Right lobe of liver (tissue), 6 donors: ENCODE data around the gene CWH43. TPM values are rescaled to one million over a fixed set of nuclear protein-coding genes. Genes with fewer than 3 reads are reported as not detected.
A peak's percentile ranks its signal among the peaks of the same experiment; 100 is the strongest.

ENCODE experiments used
- ATAC-seq, 4 donors: fragments of 200-7000 bp; cut with Tn5 transposase; one replicate each; pipeline ENCODE4 v1.9.1; 2020; ENCODE audit warnings: mild to moderate bottlenecking in 4 of 4, moderate library complexity in 4 of 4
- DNase-seq, 3 donors: peaks; one replicate each; pipeline ENCODE4 v3.0.0-alpha.2; 2020
- H3K27ac ChIP-seq, 3 donors: fragments of 200-600 bp; one replicate each; pipeline ENCODE4 v1.8.0; 2022
- H3K27me3 ChIP-seq, 2 donors: fragments of 200-600 bp; one replicate each; pipeline ENCODE4 v1.8.0; 2022
- H3K36me3 ChIP-seq, 4 donors: fragments of 200-600 bp; sonication (generic) in 1 of 4; one replicate each; pipeline versions ENCODE4 v1.5.1 to v1.8.0; 2017 to 2022; ENCODE audit warnings: control low read depth in 1 of 4
- H3K4me1 ChIP-seq, 4 donors: fragments of 200-600 bp; sonication (generic) in 1 of 4; one replicate each; pipeline versions ENCODE4 v1.5.1 to v1.8.0; 2017 to 2022; ENCODE audit warnings: control low read depth in 1 of 4
- H3K4me3 ChIP-seq, 3 donors: fragments of 200-600 bp; one replicate each; pipeline ENCODE4 v1.8.0; 2022
- H3K9me3 ChIP-seq, 4 donors: fragments of 200-600 bp; sonication (generic) in 1 of 4; one replicate each; pipeline versions ENCODE4 v1.5.1 to v1.8.0; 2017 to 2022; ENCODE audit warnings: control low read depth in 1 of 4
- CTCF ChIP-seq, 4 donors: fragments of 200-600 bp in 3 of 4; fragments of 450-650 bp in 1 of 4; IDR thresholded peaks; one replicate each; pipeline versions ENCODE4 v1.5.1 to v1.8.0; 2016 to 2022; ENCODE audit warnings: antibody characterized with exemption in 4 of 4, mild to moderate bottlenecking in 2 of 4
- POLR2A ChIP-seq: fragments of 450-650 bp; IDR thresholded peaks from one replicate; pipeline ENCODE4 v1.6.1; 2017; ENCODE audit warnings: antibody characterized with exemption, mild to moderate bottlenecking
- WGBS: methylation state at CpG from one replicate; pipeline ENCODE4 v1.1.6; 2018; ENCODE audit warnings: low coverage, low lambda C conversion rate; ENCODE audit not compliant: insufficient coverage; ENCODE audit errors: missing lambda C conversion rate; 5-methylcytosine and 5-hydroxymethylcytosine counted together
- intact Hi-C, 2 donors: fragments of 100-400 bp; cut with DNase I; formaldehyde crosslinking; loops; one replicate each; pipeline versions ENCODE4 v1.11.2 to v1.14.1; 2022
- total RNA-seq, 6 experiments: library from RNA; depleted of rRNA in 2 of 6; stranded (reverse); fragments of >200 nt in 2 of 6; fragmentation: NEBNext Ultra II Directional in 3 of 6; extraction: Animal tissue kit (Norgen Biotek cat#: 25700) in 3 of 6; gene quantifications; one replicate each; pipeline versions ENCODE4 v1.1.0 to v1.2.4, GENCODE V29; 2016 to 2023
- donor health status: DM: no; HTN: yes; CAD: no.
- donor health status: DM: no; HTN: no; CAD: no.
- donor health status: DM: no; HTN: no; CAD: no.
- donor health status: DM: no; HTN: yes; CAD: no.
- donor health status: DM: no; HTN: yes; CAD: no.

The CWH43 gene
- total RNA-seq, 6 experiments from 2014 or later, result 0.13 to 0.37 (median 0.22) TPM; not detected in 3

- DNase-seq (no peak), ATAC-seq (no peak)
- Histone ChIP-seq H3K4me3 (no peak overlapping the region), H3K4me1 (no peaks in the 10 kb centered on the region), H3K9me3 (no peaks in the 10 kb centered on the region), H3K36me3 (no peaks in the 10 kb centered on the region), H3K27me3 (no peaks in the 10 kb centered on the region), H3K27ac (no peak overlapping the region)
- TF ChIP-seq POLR2A, result no peak
- TF ChIP-seq CTCF (IDR thresholded peaks at IDR 0.05), result no peak
- intact Hi-C loops, result no loop called here
- 76% methylated on average over 2 of the region's 2 CpGs for WGBS
These were observed 27.5 kb upstream of the CWH43 start for GRCh38 chr4:48958582-48958981.

- TF ChIP-seq POLR2A (no peak), CTCF (IDR thresholded peaks at IDR 0.05) (no peak)
- Histone ChIP-seq H3K27me3 (no peaks in the 10 kb centered on the region), H3K4me3 (no peak overlapping the region), H3K27ac (no peak overlapping the region), H3K36me3 (no peaks in the 10 kb centered on the region), H3K9me3 (no peaks in the 10 kb centered on the region), H3K4me1 (no peaks in the 10 kb centered on the region)
- no peak for ATAC-seq
- DNase-seq, result no peak
- intact Hi-C loops, result loop anchor here in 1 of 2 donors (10.0 kb wide), 1 partner anchor 386 kb away; no protein-coding TSS in a partner anchor
- WGBS, result 88% methylated on average over 3 of the region's 3 CpGs
These were observed 25.0 kb upstream of the CWH43 start for GRCh38 chr4:48960988-48961635.

GRCh38 chr4:48962636-48963035 is 23.4 kb upstream of the CWH43 start:
- ATAC-seq (no peak), DNase-seq (no peak)
- Histone ChIP-seq H3K4me3 (no peak overlapping the region), H3K4me1 (no peaks in the 10 kb centered on the region), H3K36me3 (no peaks in the 10 kb centered on the region), H3K9me3 (no peaks in the 10 kb centered on the region), H3K27me3 (no peaks in the 10 kb centered on the region), H3K27ac (no peak overlapping the region)
- intact Hi-C loops, result loop anchor here in 1 of 2 donors (10.0 kb wide), 1 partner anchor 388 kb away; no protein-coding TSS in a partner anchor
- 75% methylated on average over 5 of the region's 5 CpGs for WGBS
- no peak for TF ChIP-seq POLR2A
- no peak for TF ChIP-seq CTCF (IDR thresholded peaks at IDR 0.05)

GRCh38 chr4:48963042-48963679 is 22.9 kb upstream of the CWH43 start:
- Histone ChIP-seq H3K27me3 (no peaks in the 10 kb centered on the region), H3K9me3 (no peaks in the 10 kb centered on the region), H3K4me1 (no peaks in the 10 kb centered on the region), H3K36me3 (no peaks in the 10 kb centered on the region), H3K4me3 (no peak overlapping the region), H3K27ac (no peak overlapping the region)
- TF ChIP-seq POLR2A, result no peak
- peak; percentile 97 to 99 (median 98) for TF ChIP-seq CTCF (IDR thresholded peaks at IDR 0.05)
- WGBS, result 15% methylated on average over 5 of the region's 5 CpGs
- peak; percentile 99 to 100 (median 99) for ATAC-seq
- intact Hi-C loops, result loop anchor here in 1 of 2 donors (10.0 kb wide), 1 partner anchor 388 kb away; no protein-coding TSS in a partner anchor
- peak; percentile 49 to 70 (median 58) for DNase-seq
